ENCODE measurements around the gene IRX4.

IRX4 gene

DNA sequence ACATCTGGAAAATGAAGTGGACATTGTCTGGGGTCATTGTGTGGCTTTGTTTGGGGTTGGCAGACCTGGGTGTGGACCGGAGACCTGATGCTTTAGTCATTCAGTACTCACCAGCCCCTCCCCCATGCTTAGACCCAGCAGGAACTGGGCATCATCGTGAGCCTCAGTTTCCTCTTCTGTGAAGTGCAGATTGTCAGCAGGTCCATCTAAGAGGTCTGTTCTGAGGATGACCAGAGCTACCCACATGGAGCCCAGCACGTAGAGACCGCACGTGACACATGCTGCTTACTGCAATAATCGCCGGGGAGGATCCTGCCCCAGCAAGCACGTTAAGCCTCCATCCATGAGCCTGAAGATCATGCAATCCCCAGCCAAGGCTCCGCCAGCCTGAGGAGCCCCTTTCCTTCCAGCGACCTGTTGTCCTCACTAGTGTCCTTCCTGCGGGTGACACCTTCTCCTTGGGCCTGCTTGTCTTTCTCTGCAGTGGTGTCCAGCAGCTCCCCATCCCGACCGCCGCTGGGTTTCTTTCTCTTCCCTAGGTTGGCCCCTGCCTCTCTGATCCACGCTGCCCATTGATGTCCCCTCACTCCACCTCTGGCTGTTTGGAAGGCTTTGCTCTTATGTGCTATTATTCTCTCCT, 26.7 kb upstream of the IRX4 start:
- Histone ChIP-seq H3K27ac (no peak overlapping the region), H3K4me3 (no peak overlapping the region), H3K4me2 (no peak overlapping the region), H3K27me3 (no peaks in the 10 kb centered on the region), H4K20me1 (no peaks in the 10 kb centered on the region; a peak in 1 of 22 replicates), H3K9me3 (replicated peaks in 1 of 11) (peaks cover 12 to 18% (median 16%) of the 10 kb centered on the region in 11 experiments), H3K9ac (no peak overlapping the region), H3K36me3 (no peaks in the 10 kb centered on the region), H3K4me1 (peaks cover 0 to 8% (median 5%) of the 10 kb centered on the region in 10 experiments; a peak in 6 of 20 replicates)
- TF ChIP-seq Cebpa-rat (IDR thresholded peaks at IDR 0.05), result no peak

DNA sequence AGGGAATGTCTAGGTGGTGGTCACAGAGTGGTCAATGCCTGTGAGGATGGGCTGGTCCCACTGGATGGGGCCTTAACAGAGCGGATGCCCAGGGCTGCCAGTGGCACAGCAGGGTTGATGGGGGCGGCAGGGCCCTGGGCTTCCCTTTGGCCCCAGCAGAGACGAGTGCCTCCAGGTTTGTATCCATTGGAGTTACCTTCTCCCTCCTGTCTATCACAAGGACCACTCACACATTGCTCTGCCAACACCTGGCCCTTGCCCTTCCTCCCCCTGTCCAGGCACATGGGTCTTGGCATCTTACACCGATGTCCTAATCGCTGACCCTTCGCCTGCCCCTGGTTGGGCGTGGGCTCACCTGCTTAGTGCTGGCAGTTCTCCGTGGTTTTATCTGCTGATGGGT, 26.2 kb upstream of the IRX4 start:
- TF ChIP-seq Cebpa-rat (IDR thresholded peaks at IDR 0.05), result no peak
- H3K36me3 ChIP-seq, result no peaks in the 10 kb centered on the region
- no peaks in the 10 kb centered on the region; a peak in 1 of 22 replicates for H4K20me1 ChIP-seq
- no peak overlapping the region for H3K4me3 ChIP-seq
- no peaks in the 10 kb centered on the region for H3K27me3 ChIP-seq
- H3K4me1 ChIP-seq, result peaks cover 0 to 8% (median 5%) of the 10 kb centered on the region in 10 experiments; a peak in 6 of 20 replicates
- no peak overlapping the region for H3K9ac ChIP-seq
- no peak overlapping the region for H3K27ac ChIP-seq
- no peak overlapping the region for H3K4me2 ChIP-seq
- H3K9me3 ChIP-seq (replicated peaks in 1 of 11), result peaks cover 17 to 23% (median 21%) of the 10 kb centered on the region in 11 experiments

DNA sequence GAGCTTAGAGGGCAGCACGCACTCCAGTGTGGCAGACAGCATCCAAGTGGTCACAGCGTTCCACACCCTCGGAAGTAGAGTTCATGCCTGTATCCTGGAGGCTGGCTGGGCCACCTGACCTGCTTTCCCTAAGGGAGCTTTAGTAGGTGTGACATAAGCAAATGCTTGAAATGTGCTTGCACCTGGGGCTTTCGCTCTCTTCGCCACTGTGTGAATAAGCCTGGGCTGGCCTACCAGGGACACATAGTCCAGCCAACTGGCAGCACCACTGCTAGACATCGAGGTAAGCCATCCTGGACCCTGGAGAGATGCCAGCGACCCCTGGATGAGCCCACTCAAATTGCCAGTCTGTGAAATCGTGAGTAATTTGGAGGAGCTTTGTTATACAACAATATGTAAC, 24.9 kb upstream of the IRX4 start:
- H3K36me3 ChIP-seq, result no peaks in the 10 kb centered on the region
- no peaks in the 10 kb centered on the region; a peak in 1 of 22 replicates for H4K20me1 ChIP-seq
- no peak overlapping the region for H3K4me2 ChIP-seq
- no peak overlapping the region for H3K4me3 ChIP-seq
- peaks cover 20 to 30% (median 28%) of the 10 kb centered on the region in 11 experiments for H3K9me3 ChIP-seq (replicated peaks in 1 of 11)
- no peaks in the 10 kb centered on the region for H3K4me1 ChIP-seq
- no peak for TF ChIP-seq Cebpa-rat (IDR thresholded peaks at IDR 0.05)
- no peaks in the 10 kb centered on the region for H3K27me3 ChIP-seq
- no peak overlapping the region for H3K27ac ChIP-seq
- H3K9ac ChIP-seq, result no peak overlapping the region

DNA sequence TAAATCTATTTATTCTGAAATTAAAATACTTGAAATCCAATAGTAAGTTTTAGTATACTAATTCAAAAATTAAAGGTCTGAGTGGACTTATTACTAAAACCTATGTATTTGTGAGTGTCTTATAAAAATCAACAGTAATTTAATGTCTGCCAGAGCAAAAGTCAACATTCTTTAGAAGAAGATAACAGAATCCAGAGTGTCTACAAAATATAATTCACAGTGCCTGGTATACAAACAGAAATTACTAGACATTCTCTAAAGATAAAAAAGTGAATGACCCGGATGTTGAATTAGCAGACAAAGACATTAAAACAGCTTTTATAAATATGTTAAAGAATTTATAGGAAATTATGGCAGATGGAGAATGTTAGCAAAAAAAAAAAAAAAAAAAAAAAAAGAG, 22.4 kb upstream of the IRX4 start:
- no peak overlapping the region for H3K27ac ChIP-seq
- peaks cover 25 to 48% (median 36%) of the 10 kb centered on the region in 11 experiments for H3K9me3 ChIP-seq (replicated peaks in 1 of 11)
- no peaks in the 10 kb centered on the region; a peak in 1 of 22 replicates for H4K20me1 ChIP-seq
- H3K36me3 ChIP-seq, result no peaks in the 10 kb centered on the region
- no peaks in the 10 kb centered on the region for H3K4me1 ChIP-seq
- no peak for TF ChIP-seq Cebpa-rat (IDR thresholded peaks at IDR 0.05)
- H3K4me2 ChIP-seq, result no peak overlapping the region
- H3K27me3 ChIP-seq, result no peaks in the 10 kb centered on the region
- H3K4me3 ChIP-seq, result no peak overlapping the region
- H3K9ac ChIP-seq, result no peak overlapping the region

DNA sequence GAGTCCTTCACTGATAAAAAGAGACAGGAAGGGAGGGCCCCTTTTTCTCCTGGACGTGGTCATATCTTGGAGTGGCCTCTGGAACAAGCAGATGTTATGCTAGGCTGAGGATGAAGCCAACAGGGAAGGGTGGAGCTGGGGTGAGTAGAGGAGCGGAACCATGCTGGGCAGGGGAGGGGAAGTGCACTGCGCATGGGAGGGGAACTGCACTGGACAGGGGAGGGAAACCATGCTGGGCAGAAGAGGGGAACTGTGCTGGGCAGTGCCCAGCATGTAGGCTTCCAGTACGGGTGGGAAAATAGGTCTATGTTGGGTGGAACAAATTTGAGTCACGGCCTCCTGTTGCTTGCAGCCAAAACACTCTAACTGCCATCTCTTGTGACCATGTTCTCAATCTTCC, 19.3 kb upstream of the IRX4 start:
- Histone ChIP-seq H3K4me3 (no peak overlapping the region), H3K36me3 (no peaks in the 10 kb centered on the region), H3K27ac (no peak overlapping the region), H3K4me1 (no peaks in the 10 kb centered on the region; a peak in 1 of 20 replicates), H3K9me3 (replicated peaks in 1 of 11) (peaks cover 25 to 48% (median 36%) of the 10 kb centered on the region in 11 experiments), H3K9ac (no peak overlapping the region), H3K4me2 (no peak overlapping the region), H3K27me3 (no peaks in the 10 kb centered on the region), H4K20me1 (no peaks in the 10 kb centered on the region; a peak in 1 of 22 replicates)
- TF ChIP-seq Cebpa-rat (IDR thresholded peaks at IDR 0.05), result no peak

DNA sequence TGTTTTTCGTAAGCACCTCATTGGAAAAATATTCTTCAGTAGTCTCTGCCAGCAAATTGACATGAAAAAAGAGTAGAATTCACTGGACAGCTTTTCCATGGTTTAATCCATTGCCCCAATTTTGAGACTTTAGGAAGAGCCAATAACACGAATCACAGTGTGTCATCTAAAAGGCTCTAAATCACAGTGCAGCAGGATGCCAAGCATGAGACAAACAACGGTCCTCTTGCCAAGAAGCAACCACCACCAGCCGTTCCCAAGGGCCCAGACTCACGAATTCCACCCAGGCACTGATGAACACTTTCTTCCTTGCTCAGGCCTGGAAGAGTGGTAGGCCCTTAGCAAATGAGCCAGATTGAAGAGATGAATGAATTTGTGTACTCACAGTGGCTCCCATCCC, 18.3 kb upstream of the IRX4 start:
- Histone ChIP-seq H3K4me2 (no peak overlapping the region), H3K4me1 (peaks cover 0 to 1% (median under 1%) of the 10 kb centered on the region in 10 experiments; a peak in 5 of 20 replicates), H3K27ac (no peak overlapping the region), H3K36me3 (no peaks in the 10 kb centered on the region), H4K20me1 (peaks cover 0 to under 1% (median 0%) of the 10 kb centered on the region in 11 experiments; a peak in 1 of 22 replicates), H3K27me3 (no peaks in the 10 kb centered on the region), H3K9me3 (replicated peaks in 1 of 11) (peaks cover 25 to 48% (median 36%) of the 10 kb centered on the region in 11 experiments), H3K4me3 (no peak overlapping the region), H3K9ac (no peak overlapping the region)
- TF ChIP-seq Cebpa-rat (IDR thresholded peaks at IDR 0.05), result no peak

DNA sequence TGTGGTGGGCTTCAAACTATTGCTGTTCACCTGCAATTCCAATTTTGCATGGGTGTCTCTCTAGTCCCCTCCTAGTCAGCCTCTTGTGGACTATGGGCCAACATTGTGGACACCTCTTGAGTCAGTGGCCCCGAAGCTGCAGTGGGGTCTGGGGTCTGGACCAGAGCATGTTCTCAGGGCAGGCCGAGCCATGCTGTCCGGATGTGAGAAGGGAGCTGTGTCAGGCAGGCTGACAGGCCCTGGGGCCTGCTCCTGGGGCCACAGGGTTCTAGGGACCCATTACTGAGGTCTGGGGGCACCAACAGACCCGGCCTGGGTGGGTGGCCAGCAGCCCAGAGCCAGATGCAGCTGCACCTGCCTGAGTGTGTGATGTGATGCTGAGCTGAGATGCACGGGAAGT, 16.5 kb upstream of the IRX4 start:
- H3K27me3 ChIP-seq, result peaks cover 0 to under 1% (median 0%) of the 10 kb centered on the region in 11 experiments; a peak in 3 of 22 replicates
- no peak overlapping the region for H3K9ac ChIP-seq
- no peak for TF ChIP-seq Cebpa-rat (IDR thresholded peaks at IDR 0.05)
- H3K36me3 ChIP-seq, result no peaks in the 10 kb centered on the region
- 0 out of 22 replicates have a peak overlapping the region, but pooled peaks of 2 of the 11 experiments have one; percentile 9 to 10 for H3K4me2 ChIP-seq
- H3K4me1 ChIP-seq, result peaks cover 0 to 7% (median 5%) of the 10 kb centered on the region in 10 experiments; a peak in 7 of 20 replicates
- peaks cover 9 to 29% (median 18%) of the 10 kb centered on the region in 11 experiments; a peak in 21 of 22 replicates for H3K9me3 ChIP-seq (replicated peaks in 1 of 11)
- peaks cover 0 to 4% (median 0%) of the 10 kb centered on the region in 11 experiments; a peak in 1 of 22 replicates for H4K20me1 ChIP-seq
- no peak overlapping the region for H3K4me3 ChIP-seq
- no peak overlapping the region for H3K27ac ChIP-seq

DNA sequence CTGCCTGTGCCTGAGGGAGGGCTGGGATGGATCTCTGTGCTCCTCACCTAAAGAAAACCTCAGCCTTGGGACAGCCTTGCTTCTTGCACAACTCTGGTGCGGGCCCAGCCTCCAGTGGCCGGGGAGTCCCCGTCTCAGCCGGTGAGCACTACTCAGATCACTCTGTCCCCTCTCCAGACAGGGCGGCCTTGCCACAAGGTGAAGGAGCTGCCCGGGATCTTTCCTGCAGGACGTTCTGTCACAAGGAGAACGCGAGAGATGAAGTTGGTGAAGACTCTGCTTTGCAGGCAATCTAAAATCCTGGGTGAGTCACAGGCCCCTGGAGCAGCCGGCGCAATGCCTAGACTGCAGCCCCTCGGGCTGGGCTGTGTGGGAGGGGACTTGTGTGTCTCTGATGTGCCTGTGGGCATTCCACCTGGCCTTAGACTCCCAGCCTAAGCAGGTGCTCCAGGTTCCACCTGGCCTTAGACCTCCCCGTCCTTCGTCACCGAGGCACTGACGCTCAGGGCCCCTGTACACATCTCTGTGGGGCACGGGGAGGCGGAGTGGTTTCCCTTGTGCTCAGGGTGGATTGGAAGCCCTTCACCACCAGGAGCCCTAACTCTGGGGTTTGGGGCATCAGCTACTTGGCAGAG, 15.2 kb upstream of the IRX4 start:
- no peak overlapping the region for H3K27ac ChIP-seq
- no peaks in the 10 kb centered on the region for H3K36me3 ChIP-seq
- H3K4me3 ChIP-seq, result no peak overlapping the region
- H3K4me1 ChIP-seq, result peaks cover 0 to 11% (median 8%) of the 10 kb centered on the region in 10 experiments; a peak in 15 of 20 replicates
- H4K20me1 ChIP-seq, result peaks cover 0 to 4% (median 0%) of the 10 kb centered on the region in 11 experiments; a peak in 1 of 22 replicates
- peaks cover 0 to 19% (median 9%) of the 10 kb centered on the region in 11 experiments; a peak in 11 of 22 replicates for H3K9me3 ChIP-seq (replicated peaks in 1 of 11)
- no peak for TF ChIP-seq Cebpa-rat (IDR thresholded peaks at IDR 0.05)
- no peak overlapping the region for H3K9ac ChIP-seq
- H3K27me3 ChIP-seq, result peaks cover 4 to 13% (median 12%) of the 10 kb centered on the region in 11 experiments; a peak in 19 of 22 replicates
- no peak overlapping the region for H3K4me2 ChIP-seq

DNA sequence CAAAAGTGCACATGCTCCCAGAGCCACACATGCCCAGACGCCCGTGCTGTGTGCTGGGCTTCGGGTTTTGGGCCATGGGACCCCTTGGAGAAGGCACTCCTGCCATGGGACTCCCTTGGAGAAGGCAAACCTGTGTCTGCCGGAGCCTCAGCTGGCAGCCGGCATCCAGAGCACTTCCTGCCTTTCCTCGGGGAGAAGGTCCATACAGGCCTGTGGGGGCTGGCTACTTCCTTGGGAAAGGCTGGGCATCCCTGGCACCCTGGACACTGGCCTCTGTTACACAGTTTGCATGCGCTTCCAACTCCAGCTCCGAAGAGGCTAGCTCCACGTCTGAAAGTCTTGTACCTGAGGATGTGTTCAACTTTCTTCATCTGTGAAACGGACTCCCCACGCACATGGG, 14.7 kb upstream of the IRX4 start:
- no peak overlapping the region for H3K9ac ChIP-seq
- no peak overlapping the region for H3K4me2 ChIP-seq
- peaks cover 4 to 18% (median 17%) of the 10 kb centered on the region in 11 experiments; a peak in 19 of 22 replicates for H3K27me3 ChIP-seq
- H4K20me1 ChIP-seq, result peaks cover 0 to 4% (median 0%) of the 10 kb centered on the region in 11 experiments; a peak in 1 of 22 replicates
- peaks cover 0 to 15% (median 9%) of the 10 kb centered on the region in 11 experiments; a peak in 11 of 22 replicates for H3K9me3 ChIP-seq (replicated peaks in 1 of 11)
- no peak for TF ChIP-seq Cebpa-rat (IDR thresholded peaks at IDR 0.05)
- peaks cover 0 to 17% (median 14%) of the 10 kb centered on the region in 10 experiments; a peak in 15 of 20 replicates for H3K4me1 ChIP-seq
- H3K27ac ChIP-seq, result no peak overlapping the region
- H3K36me3 ChIP-seq, result no peaks in the 10 kb centered on the region
- H3K4me3 ChIP-seq, result no peak overlapping the region

Data from BLaER1 treated with 17β-estradiol and CSF1 and Interleukin-3, amounts not matched to agents 10 nM and 100 nM (cell line).